H1 (cell line): ENCODE data around the gene TMEM178B. TPM values are rescaled to one million over a fixed set of nuclear protein-coding genes. Genes with fewer than 3 reads are reported as not detected.

ENCODE experiments used
- ATF2 ChIP-seq: IDR thresholded peaks from 2 replicates; pipeline ENCODE4 v1.6.1; 2012; ENCODE audit warnings: low read length, inconsistent platforms
- BACH1 ChIP-seq: IDR thresholded peaks from 2 replicates; pipeline ENCODE4 v1.6.1; 2012; ENCODE audit warnings: low read length, improper control_type of control experiment
- CBX5 ChIP-seq: fragments of 300-800, 300-1000 bp; sonication (generic); IDR thresholded peaks from 2 replicates; pipeline ENCODE4 v1.7.1; 2016; ENCODE audit warnings: antibody characterized with exemption, low read length, low read depth
- CHD2 ChIP-seq: IDR thresholded peaks from 2 replicates; pipeline ENCODE4 v1.6.1; 2012; ENCODE audit warnings: low read length, improper control_type of control experiment
- CREB1 ChIP-seq: IDR thresholded peaks from 2 replicates; pipeline ENCODE4 v1.6.1; 2012; ENCODE audit warnings: inconsistent platforms
- CTBP2 ChIP-seq: IDR thresholded peaks from 2 replicates; pipeline ENCODE4 v1.7.0; 2011; ENCODE audit warnings: borderline replicate concordance, mild to moderate bottlenecking, moderate library complexity, mixed read lengths, low read length; ENCODE audit not compliant: insufficient read depth, insufficient read length
- E2F6 ChIP-seq: IDR thresholded peaks from 2 replicates; pipeline ENCODE4 v1.6.1; 2012; ENCODE audit warnings: inconsistent platforms
- EP300 ChIP-seq, 2 experiments: IDR thresholded peaks; 1 replicate in 1 of 2; 2 replicates in 1 of 2; pipeline ENCODE4 v1.6.1; 2011 to 2012; ENCODE audit warnings: low read depth in 2 of 2, low read length in 2 of 2, mild to moderate bottlenecking in 2 of 2, borderline replicate concordance in 1 of 2, inconsistent platforms in 1 of 2, moderate library complexity in 1 of 2
- GABPA ChIP-seq: IDR thresholded peaks from 2 replicates; pipeline ENCODE4 v1.6.1; 2011; ENCODE audit warnings: mild to moderate bottlenecking, low read length, moderate library complexity, borderline replicate concordance; ENCODE audit not compliant: insufficient read depth
- GTF2F1 ChIP-seq: IDR thresholded peaks from 2 replicates; pipeline ENCODE4 v1.6.1; 2012; ENCODE audit warnings: low read depth, low read length, improper control_type of control experiment, borderline replicate concordance
- JUND ChIP-seq: IDR thresholded peaks from 2 replicates; pipeline ENCODE4 v1.6.1; 2011; ENCODE audit warnings: mild to moderate bottlenecking, improper control_type of control experiment, low read length
- KDM1A ChIP-seq: fragments of 200-600, 300-600 bp; sonication (generic); IDR thresholded peaks from 2 replicates; pipeline ENCODE4 v1.7.1; 2016; ENCODE audit warnings: mild to moderate bottlenecking, low read length, borderline replicate concordance
- KDM4A ChIP-seq: IDR thresholded peaks from one replicate; pipeline ENCODE4 v1.7.1; 2012; ENCODE audit warnings: low read depth, mild to moderate bottlenecking, moderate library complexity, low read length, inconsistent platforms; ENCODE audit not compliant: severe bottlenecking
- KDM5A ChIP-seq: fragments of 200-600 bp; IDR thresholded peaks from 2 replicates; pipeline ENCODE4 v1.7.1; 2012; ENCODE audit warnings: mild to moderate bottlenecking, low read length, inconsistent platforms, mixed read lengths
- MAX ChIP-seq: IDR thresholded peaks from 2 replicates; pipeline ENCODE4 v1.6.1; 2012; ENCODE audit warnings: inconsistent platforms
- NANOG ChIP-seq: IDR thresholded peaks from 2 replicates; pipeline ENCODE4 v1.6.1; 2011; ENCODE audit warnings: low read length, low read depth, mild to moderate bottlenecking, inconsistent platforms; ENCODE audit not compliant: insufficient read depth, poor library complexity, severe bottlenecking
- POLR2AphosphoS5 ChIP-seq: IDR thresholded peaks from 2 replicates; pipeline ENCODE4 v1.6.1; 2011; ENCODE audit warnings: low read depth, low read length
- RNF2 ChIP-seq: fragments of 200-900, 300-1000 bp; sonication (generic); IDR thresholded peaks from 2 replicates; pipeline ENCODE4 v1.7.1; 2016; ENCODE audit warnings: borderline replicate concordance, low read depth, mild to moderate bottlenecking, antibody characterized with exemption, low read length; ENCODE audit not compliant: poor library complexity, severe bottlenecking; ENCODE audit errors: missing control alignments
- RXRA ChIP-seq: IDR thresholded peaks from 2 replicates; pipeline ENCODE4 v1.6.1; 2011; ENCODE audit warnings: low read depth, mild to moderate bottlenecking, low read length, moderate library complexity; ENCODE audit not compliant: insufficient read depth
- SIX5 ChIP-seq: IDR thresholded peaks from 2 replicates; pipeline ENCODE4 v1.6.1; 2011; ENCODE audit warnings: mild to moderate bottlenecking, low read depth, low read length
- TCF12 ChIP-seq: IDR thresholded peaks from 2 replicates; pipeline ENCODE4 v1.6.1; 2011; ENCODE audit warnings: low read depth, mild to moderate bottlenecking, low read length
- polyA plus RNA-seq, 7 experiments: library from polyadenylated mRNA; depleted of rRNA in 3 of 7; stranded (reverse) in 5 of 7; unstranded in 2 of 7; fragments of >200 nt in 5 of 7; fragments of 200-250 nt in 2 of 7; gene quantifications; 1 replicate in 5 of 7; 2 replicates in 1 of 7; 4 replicates in 1 of 7; pipeline versions ENCODE4 v1.2.1 to v1.2.3, GENCODE V29; 2011 to 2013; ENCODE audit warnings: missing spikeins in 2 of 7, mixed read lengths in 2 of 7
- total RNA-seq: library from RNA; stranded (reverse); fragmentation: NEBNext Ultra II Directional; extraction: Animal tissue kit (Norgen Biotek cat#: 25700); gene quantifications from 2 replicates; pipeline ENCODE4 v1.2.1, GENCODE V29; 2021

Gene TMEM178B
- total and polyA plus RNA-seq, 2 of the 8 experiments (the other 6 are each of a cell fraction or from before 2014, with no cell fraction given): 5.3 to 18.1 TPM

GRCh38 chr7:141430455-141431139 is 356.7 kb downstream of the TMEM178B start (continued):
- TF ChIP-seq KDM5A (no peak), NANOG (no peak), TCF12 (no peak), CHD2 (no peak), KDM4A (no peak), MAX (peak; percentile 95), KDM1A (no peak), BACH1 (no peak), CBX5 (no peak), GTF2F1 (no peak), JUND (no peak), CREB1 (no peak), RXRA (no peak), E2F6 (peak; percentile 84), CTBP2 (no peak), POLR2AphosphoS5 (no peak), RNF2 (no peak), EP300 (IDR thresholded peaks at IDR 0.05; ENCODE audit: borderline replicate concordance in 1 of 2, low read depth in 2 of 2, low read length in 2 of 2) (no peak), SIX5 (no peak), GABPA (no peak), ATF2 (no peak)
